GM21381 (cell line): ENCODE measurements around the gene UNC5B.

ENCODE experiments used
- ATAC-seq: cut with Tn5 transposase; IDR thresholded peaks from one replicate; pipeline ENCODE4 v1.9.1; 2021; ENCODE audit warnings: mild to moderate bottlenecking, moderate library complexity; ENCODE audit not compliant: unreplicated experiment

Gene UNC5B

GRCh38 chr10:71280216-71280615 lies 67.8 kb downstream of the UNC5B start:
- no peak for ATAC-seq

- ATAC-seq = no peak
These were observed 68.5 kb downstream of the UNC5B start for GRCh38 chr10:71280825-71281224.

- ATAC-seq = no peak
These were observed 69.4 kb downstream of the UNC5B start for GRCh38 chr10:71281646-71282322.

GRCh38 chr10:71282323-71282680 lies 69.9 kb downstream of the UNC5B start:
- ATAC-seq = no peak

GRCh38 chr10:71283410-71283809 lies 71.0 kb downstream of the UNC5B start:
- ATAC-seq = no peak

GRCh38 chr10:71283876-71284275 lies 71.5 kb downstream of the UNC5B start:
- ATAC-seq = no peak

GRCh38 chr10:71284544-71285179 lies 72.3 kb downstream of the UNC5B start:
- ATAC-seq = no peak

GRCh38 chr10:71285180-71285545 lies 72.8 kb downstream of the UNC5B start:
- no peak for ATAC-seq

- no peak for ATAC-seq
These were observed 73.6 kb downstream of the UNC5B start for GRCh38 chr10:71285986-71286385.

- ATAC-seq = no peak
These were observed 74.3 kb downstream of the UNC5B start for GRCh38 chr10:71286521-71287294.

GRCh38 chr10:71287456-71287855 lies 75.1 kb downstream of the UNC5B start:
- no peak for ATAC-seq

- ATAC-seq = no peak
These were observed 76.1 kb downstream of the UNC5B start for GRCh38 chr10:71288461-71288860.

GRCh38 chr10:71289421-71290130 lies 77.2 kb downstream of the UNC5B start:
- ATAC-seq = no peak

- no peak for ATAC-seq
These were observed 78.0 kb downstream of the UNC5B start for GRCh38 chr10:71290331-71290730.

GRCh38 chr10:71290806-71291527 lies 78.6 kb downstream of the UNC5B start:
- ATAC-seq = no peak

GRCh38 chr10:71291528-71291900 lies 79.1 kb downstream of the UNC5B start:
- no peak for ATAC-seq

- no peak for ATAC-seq
These were observed 80.5 kb downstream of the UNC5B start for GRCh38 chr10:71292624-71293445.

- ATAC-seq = no peak
These were observed 81.2 kb downstream of the UNC5B start for GRCh38 chr10:71293446-71294084.

GRCh38 chr10:71294091-71294561 lies 81.8 kb downstream of the UNC5B start:
- no peak for ATAC-seq
